ENCODE results near the gene OR5H14.

- TF ChIP-seq, protein P1, sequence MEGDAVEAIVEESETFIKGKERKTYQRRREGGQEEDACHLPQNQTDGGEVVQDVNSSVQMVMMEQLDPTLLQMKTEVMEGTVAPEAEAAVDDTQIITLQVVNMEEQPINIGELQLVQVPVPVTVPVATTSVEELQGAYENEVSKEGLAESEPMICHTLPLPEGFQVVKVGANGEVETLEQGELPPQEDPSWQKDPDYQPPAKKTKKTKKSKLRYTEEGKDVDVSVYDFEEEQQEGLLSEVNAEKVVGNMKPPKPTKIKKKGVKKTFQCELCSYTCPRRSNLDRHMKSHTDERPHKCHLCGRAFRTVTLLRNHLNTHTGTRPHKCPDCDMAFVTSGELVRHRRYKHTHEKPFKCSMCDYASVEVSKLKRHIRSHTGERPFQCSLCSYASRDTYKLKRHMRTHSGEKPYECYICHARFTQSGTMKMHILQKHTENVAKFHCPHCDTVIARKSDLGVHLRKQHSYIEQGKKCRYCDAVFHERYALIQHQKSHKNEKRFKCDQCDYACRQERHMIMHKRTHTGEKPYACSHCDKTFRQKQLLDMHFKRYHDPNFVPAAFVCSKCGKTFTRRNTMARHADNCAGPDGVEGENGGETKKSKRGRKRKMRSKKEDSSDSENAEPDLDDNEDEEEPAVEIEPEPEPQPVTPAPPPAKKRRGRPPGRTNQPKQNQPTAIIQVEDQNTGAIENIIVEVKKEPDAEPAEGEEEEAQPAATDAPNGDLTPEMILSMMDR (IDR thresholded peaks at IDR 0.05; ENCODE audit: borderline replicate concordance, extremely low read depth, low read length, poor library complexity, severe bottlenecking): no peak
- no peak for TF ChIP-seq EZH2 (IDR thresholded peaks at IDR 0.05; ENCODE audit: borderline replicate concordance, low read depth, low read length, severe bottlenecking)
These were observed 4.0 kb downstream of the OR5H14 start for GRCh38 chr3:98151241-98151640.
